Neural cell (in vitro differentiated cells): ENCODE results near the gene RADIL.

Source experiments
- CTCF ChIP-seq: fragments of 450-650 bp; IDR thresholded peaks from 2 replicates; pipeline ENCODE4 v1.5.1; 2014; ENCODE audit warnings: antibody characterized with exemption, mild to moderate bottlenecking, moderate library complexity; ENCODE audit not compliant: poor library complexity, severe bottlenecking
- EP300 ChIP-seq: fragments of 450-650 bp; conservative IDR thresholded peaks from 2 replicates; pipeline ENCODE4 v1.6.1; 2014; ENCODE audit warnings: antibody characterized with exemption, mild to moderate bottlenecking, moderate library complexity; ENCODE audit not compliant: poor library complexity, severe bottlenecking
- EZH2 ChIP-seq: fragments of 200-600, 300-800 bp; shearing (Covaris generic), sonication (generic); IDR thresholded peaks from 2 replicates; pipeline ENCODE4 v1.6.1; 2014; ENCODE audit warnings: antibody characterized with exemption, low read length, borderline replicate concordance, mild to moderate bottlenecking; ENCODE audit not compliant: insufficient read depth, poor library complexity, severe bottlenecking
- MXI1 ChIP-seq: fragments of 450-650 bp; conservative IDR thresholded peaks from 2 replicates; pipeline ENCODE4 v1.6.1; 2014; ENCODE audit warnings: antibody characterized with exemption, mild to moderate bottlenecking; ENCODE audit not compliant: poor library complexity, severe bottlenecking
- POLR2AphosphoS5 ChIP-seq: IDR thresholded peaks from 2 replicates; pipeline ENCODE4 v1.6.1; 2012
- REST ChIP-seq: IDR thresholded peaks from 2 replicates; pipeline ENCODE4 v1.6.1; 2012; ENCODE audit warnings: borderline replicate concordance
- TAF1 ChIP-seq: IDR thresholded peaks from 2 replicates; pipeline ENCODE4 v1.6.1; 2012; ENCODE audit warnings: low read depth

GRCh38 chr7:4796453-4796852 lies 87.1 kb downstream of the RADIL start:
- TF ChIP-seq CTCF (no peak), EZH2 (no peak), EP300 (no peak), POLR2AphosphoS5 (no peak), MXI1 (no peak), REST (no peak), TAF1 (no peak)
